Testis (tissue), 2 donors: Measurements from ENCODE around the gene C10orf67.

ENCODE experiments used
- CTCF ChIP-seq, 3 experiments: fragments of 450-650 bp in 2 of 3; fragments of 200-600 bp in 1 of 3; sonication (generic) in 1 of 3; IDR thresholded peaks; one replicate each; pipeline ENCODE4 v1.5.1; 2016 to 2019; ENCODE audit warnings: antibody characterized with exemption in 3 of 3, mild to moderate bottlenecking in 2 of 3, moderate library complexity in 1 of 3
- POLR2A ChIP-seq: fragments of 450-650 bp; IDR thresholded peaks from one replicate; pipeline ENCODE4 v1.6.1; 2017; ENCODE audit warnings: antibody characterized with exemption, mild to moderate bottlenecking, moderate library complexity

GRCh38 chr10:23156447-23157150, 188.0 kb downstream of the C10orf67 start:
- TF ChIP-seq CTCF (IDR thresholded peaks at IDR 0.05) (no peak), POLR2A (no peak)
